ENCODE data around the gene DYNLRB1.

The DYNLRB1 gene

DNA sequence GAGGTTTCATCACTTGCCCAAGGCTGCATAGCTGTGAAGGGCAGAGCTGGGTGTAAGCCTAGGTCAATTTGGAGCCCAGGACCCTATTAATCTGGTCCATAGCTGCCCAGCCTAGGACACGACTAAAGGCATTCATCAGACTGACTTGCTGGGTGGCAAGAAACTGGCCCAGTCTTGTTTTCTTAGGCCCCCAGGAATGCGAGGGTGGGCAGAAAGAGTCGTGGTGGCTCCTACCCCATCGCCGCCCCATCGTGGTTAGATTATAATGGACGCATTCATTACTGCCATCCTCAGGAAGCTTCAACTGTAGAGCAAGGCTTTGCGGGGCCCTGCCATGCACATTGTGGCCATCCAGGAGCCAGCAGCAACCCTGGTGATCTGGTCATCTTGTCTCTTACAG lies 16.1 kb downstream of the DYNLRB1 start:
- Histone ChIP-seq H3K27ac (ENCODE audit: insufficient read depth, low read length, poor library complexity, severe bottlenecking) (no peak overlapping the region), H3K27me3 (replicated peaks; ENCODE audit: control insufficient read depth, insufficient read depth, low read length, poor library complexity, severe bottlenecking) (no peaks in the 10 kb centered on the region), H3K36me3 (ENCODE audit: control insufficient read depth, insufficient read depth, low read length) (peaks cover 67% of the 10 kb centered on the region), H3K4me1 (ENCODE audit: control insufficient read depth, insufficient read depth, low read length, poor library complexity, severe bottlenecking) (no peaks in the 10 kb centered on the region), H3K9me3 (ENCODE audit: control insufficient read depth, low read length) (no peaks in the 10 kb centered on the region), H3K4me3 (ENCODE audit: insufficient read depth, low read depth, low read length, poor library complexity, severe bottlenecking) (no peak overlapping the region)
- DNase-seq, result no peak

DNA sequence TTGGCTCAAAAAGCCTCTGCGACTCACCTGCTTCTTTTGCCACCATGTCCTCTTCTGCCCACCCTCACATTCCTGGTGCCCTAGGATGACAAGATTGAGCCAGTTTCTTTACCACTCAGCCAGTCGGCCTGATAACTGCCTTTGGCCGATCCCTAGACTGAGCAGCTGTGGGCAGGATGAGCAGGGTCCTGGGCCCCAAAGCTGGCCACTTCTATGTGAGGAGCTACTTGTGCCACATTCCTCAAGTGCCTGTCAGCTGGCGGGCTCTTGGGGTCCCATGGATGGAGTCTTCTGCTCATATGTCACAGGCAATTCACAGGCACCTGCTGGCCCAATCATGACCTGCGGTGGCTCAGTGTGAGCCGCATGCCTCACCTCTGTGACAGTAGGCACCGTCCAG lies 16.5 kb downstream of the DYNLRB1 start:
- Histone ChIP-seq H3K9me3 (ENCODE audit: control insufficient read depth, low read length) (no peaks in the 10 kb centered on the region), H3K36me3 (ENCODE audit: control insufficient read depth, insufficient read depth, low read length) (peaks cover 67% of the 10 kb centered on the region), H3K4me1 (ENCODE audit: control insufficient read depth, insufficient read depth, low read length, poor library complexity, severe bottlenecking) (no peaks in the 10 kb centered on the region), H3K4me3 (ENCODE audit: insufficient read depth, low read depth, low read length, poor library complexity, severe bottlenecking) (no peak overlapping the region), H3K27me3 (replicated peaks; ENCODE audit: control insufficient read depth, insufficient read depth, low read length, poor library complexity, severe bottlenecking) (no peaks in the 10 kb centered on the region), H3K27ac (ENCODE audit: insufficient read depth, low read length, poor library complexity, severe bottlenecking) (no peak overlapping the region)
- DNase-seq, result no peak

DNA sequence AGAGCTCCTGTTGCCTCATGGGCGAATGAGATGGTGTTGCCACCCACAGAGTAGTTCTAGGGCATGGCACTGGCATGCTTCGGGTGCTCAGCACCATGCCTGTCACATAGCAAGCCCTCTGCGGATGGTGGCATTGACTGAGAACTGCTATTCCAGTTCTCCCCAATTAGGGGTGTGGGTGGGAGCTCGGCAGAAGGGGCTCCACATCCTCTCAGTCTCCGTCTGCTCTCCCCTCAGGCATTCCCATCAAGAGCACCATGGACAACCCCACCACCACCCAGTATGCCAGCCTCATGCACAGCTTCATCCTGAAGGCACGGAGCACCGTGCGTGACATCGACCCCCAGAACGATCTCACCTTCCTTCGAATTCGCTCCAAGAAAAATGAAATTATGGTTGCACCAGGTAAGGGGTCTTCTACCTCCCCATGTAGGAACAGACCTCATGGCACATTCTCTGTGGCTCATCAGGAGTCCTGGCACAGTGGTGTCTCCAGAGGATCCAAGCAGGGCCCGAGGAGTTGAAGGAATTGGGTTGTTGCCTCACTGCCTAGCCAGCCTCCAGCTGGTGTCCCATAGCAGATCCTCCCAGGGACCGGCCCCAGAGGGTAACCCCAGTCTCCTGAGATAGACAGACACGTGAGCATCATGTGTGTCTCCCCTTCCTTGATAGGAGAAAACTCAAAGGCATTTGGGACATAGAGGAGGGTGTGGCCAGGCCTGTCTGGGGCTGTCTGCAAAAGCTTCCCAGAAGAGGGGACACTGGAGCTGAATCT lies 18.4 kb downstream of the DYNLRB1 start:
- Histone ChIP-seq H3K27me3 (replicated peaks; ENCODE audit: control insufficient read depth, insufficient read depth, low read length, poor library complexity, severe bottlenecking) (no peaks in the 10 kb centered on the region), H3K4me3 (ENCODE audit: insufficient read depth, low read depth, low read length, poor library complexity, severe bottlenecking) (no peak overlapping the region), H3K27ac (ENCODE audit: insufficient read depth, low read length, poor library complexity, severe bottlenecking) (no peak overlapping the region), H3K4me1 (ENCODE audit: control insufficient read depth, insufficient read depth, low read length, poor library complexity, severe bottlenecking) (no peaks in the 10 kb centered on the region), H3K36me3 (ENCODE audit: control insufficient read depth, insufficient read depth, low read length) (peaks cover 60% of the 10 kb centered on the region), H3K9me3 (ENCODE audit: control insufficient read depth, low read length) (no peaks in the 10 kb centered on the region)
- DNase-seq, result no peak

DNA sequence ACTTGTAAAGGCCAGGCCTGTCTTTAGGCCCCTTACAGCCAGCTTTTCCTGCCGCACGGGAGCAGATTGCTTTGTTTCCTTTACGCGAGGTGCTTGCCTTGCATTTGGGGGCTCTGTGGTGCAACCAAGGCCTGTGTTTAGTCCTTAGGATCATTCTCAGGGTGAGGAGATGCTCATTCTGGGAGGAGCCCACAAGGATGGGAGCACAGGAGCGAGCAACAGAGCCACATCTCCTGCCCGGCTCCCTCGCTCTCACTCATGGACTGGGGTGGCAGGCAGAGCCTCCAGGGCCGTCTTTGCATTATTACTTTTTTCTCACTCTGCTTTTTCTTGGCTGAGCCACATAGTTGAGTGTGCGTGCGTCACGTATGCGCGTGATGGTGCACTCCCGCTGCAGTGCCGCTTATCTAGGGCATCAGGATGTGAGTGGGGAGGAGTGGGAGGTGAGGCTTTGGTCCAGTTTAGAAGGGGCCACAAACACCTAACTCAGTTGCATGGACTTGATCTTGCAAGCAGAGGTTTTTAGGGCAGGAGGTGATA lies 19.1 kb downstream of the DYNLRB1 start:
- no peak for DNase-seq
- H3K27me3 ChIP-seq (replicated peaks; ENCODE audit: control insufficient read depth, insufficient read depth, low read length, poor library complexity, severe bottlenecking), result no peaks in the 10 kb centered on the region
- no peaks in the 10 kb centered on the region for H3K9me3 ChIP-seq (ENCODE audit: control insufficient read depth, low read length)
- no peak overlapping the region for H3K4me3 ChIP-seq (ENCODE audit: insufficient read depth, low read depth, low read length, poor library complexity, severe bottlenecking)
- H3K36me3 ChIP-seq (ENCODE audit: control insufficient read depth, insufficient read depth, low read length), result peaks cover 53% of the 10 kb centered on the region
- no peak overlapping the region for H3K27ac ChIP-seq (ENCODE audit: insufficient read depth, low read length, poor library complexity, severe bottlenecking)
- no peaks in the 10 kb centered on the region for H3K4me1 ChIP-seq (ENCODE audit: control insufficient read depth, insufficient read depth, low read length, poor library complexity, severe bottlenecking)

DNA sequence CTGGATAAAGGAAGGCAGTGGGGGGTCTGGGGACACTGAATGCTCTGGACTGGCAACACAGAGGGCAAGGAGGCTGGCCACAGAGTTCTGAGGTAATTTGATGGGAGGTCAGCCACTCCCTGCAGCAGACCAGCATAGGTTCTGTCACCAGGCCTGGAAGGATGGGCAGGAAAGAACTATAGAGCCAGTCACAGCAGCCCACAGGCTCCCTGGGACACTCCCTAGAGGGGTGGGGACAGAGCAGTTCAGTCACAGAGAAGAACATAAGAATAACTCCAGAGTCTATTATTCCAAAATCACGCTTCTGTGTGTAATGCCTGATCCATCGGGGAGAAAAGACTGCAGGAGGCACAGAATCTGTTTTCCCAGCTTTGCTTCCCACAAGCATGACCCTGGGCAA lies 19.6 kb downstream of the DYNLRB1 start:
- peaks cover 1% of the 10 kb centered on the region for H3K4me1 ChIP-seq (ENCODE audit: control insufficient read depth, insufficient read depth, low read length, poor library complexity, severe bottlenecking)
- H3K27me3 ChIP-seq (replicated peaks; ENCODE audit: control insufficient read depth, insufficient read depth, low read length, poor library complexity, severe bottlenecking), result no peaks in the 10 kb centered on the region
- H3K36me3 ChIP-seq (ENCODE audit: control insufficient read depth, insufficient read depth, low read length), result peaks cover 52% of the 10 kb centered on the region
- no peak for DNase-seq
- no peaks in the 10 kb centered on the region for H3K9me3 ChIP-seq (ENCODE audit: control insufficient read depth, low read length)
- no peak overlapping the region for H3K4me3 ChIP-seq (ENCODE audit: insufficient read depth, low read depth, low read length, poor library complexity, severe bottlenecking)
- H3K27ac ChIP-seq (ENCODE audit: insufficient read depth, low read length, poor library complexity, severe bottlenecking), result no peak overlapping the region

DNA sequence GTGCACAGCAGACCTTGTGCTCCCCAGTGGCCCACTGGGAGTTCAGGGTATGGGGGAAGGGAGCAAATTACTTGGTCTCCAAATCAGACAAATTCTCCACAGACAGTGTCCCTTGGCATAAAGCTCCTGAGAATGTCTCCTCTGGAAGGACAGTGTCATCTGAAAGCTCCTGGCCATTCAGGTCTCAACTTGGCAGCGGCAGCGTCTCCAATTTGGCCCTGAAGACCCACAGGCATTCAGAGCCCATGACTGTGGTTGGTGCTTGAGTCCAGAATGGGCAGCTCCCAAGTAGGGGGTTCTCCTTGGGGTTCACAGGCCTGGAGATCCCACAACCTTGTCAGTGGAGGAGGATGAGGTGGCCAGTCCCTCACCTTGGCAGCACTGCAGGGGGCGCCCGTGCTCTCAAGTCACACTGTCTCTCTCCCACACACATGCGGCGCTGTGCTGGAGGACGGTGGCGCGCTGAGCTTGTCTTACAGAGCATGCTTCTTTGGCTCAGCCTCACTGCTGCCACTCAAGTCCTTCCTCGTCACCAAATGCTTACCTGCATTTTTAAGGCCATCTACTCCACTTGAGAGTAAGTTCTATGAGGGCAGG lies 20.7 kb downstream of the DYNLRB1 start:
- Histone ChIP-seq H3K9me3 (ENCODE audit: control insufficient read depth, low read length) (no peaks in the 10 kb centered on the region), H3K27me3 (replicated peaks; ENCODE audit: control insufficient read depth, insufficient read depth, low read length, poor library complexity, severe bottlenecking) (no peaks in the 10 kb centered on the region), H3K27ac (ENCODE audit: insufficient read depth, low read length, poor library complexity, severe bottlenecking) (no peak overlapping the region), H3K4me1 (ENCODE audit: control insufficient read depth, insufficient read depth, low read length, poor library complexity, severe bottlenecking) (peaks cover 12% of the 10 kb centered on the region), H3K36me3 (ENCODE audit: control insufficient read depth, insufficient read depth, low read length) (peaks cover 54% of the 10 kb centered on the region), H3K4me3 (ENCODE audit: insufficient read depth, low read depth, low read length, poor library complexity, severe bottlenecking) (no peak overlapping the region)
- DNase-seq, result peak in 1 of 3 donors; percentile 30

DNA sequence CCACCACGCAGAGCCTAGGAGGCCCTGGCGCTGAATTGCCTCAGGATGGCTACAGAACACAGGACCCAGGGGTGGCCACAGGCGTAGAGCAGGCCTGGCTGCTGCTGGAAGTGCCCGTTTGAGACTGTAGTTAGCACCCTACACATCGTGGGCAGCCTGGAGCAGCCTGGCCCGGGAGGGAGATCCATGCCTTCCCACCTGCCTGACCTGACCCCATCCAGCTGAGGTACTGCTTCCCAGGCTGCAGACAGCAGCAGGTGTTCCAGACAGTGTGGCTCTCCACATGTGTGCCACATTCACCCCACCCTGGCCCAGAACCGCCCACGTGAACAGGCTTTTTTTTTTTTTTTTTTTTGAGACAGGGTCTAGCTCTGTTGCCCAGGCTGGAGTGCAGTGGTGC lies 21.4 kb downstream of the DYNLRB1 start:
- peaks cover 46% of the 10 kb centered on the region for H3K36me3 ChIP-seq (ENCODE audit: control insufficient read depth, insufficient read depth, low read length)
- peaks cover 15% of the 10 kb centered on the region for H3K4me1 ChIP-seq (ENCODE audit: control insufficient read depth, insufficient read depth, low read length, poor library complexity, severe bottlenecking)
- no peak overlapping the region for H3K27ac ChIP-seq (ENCODE audit: insufficient read depth, low read length, poor library complexity, severe bottlenecking)
- no peak overlapping the region for H3K4me3 ChIP-seq (ENCODE audit: insufficient read depth, low read depth, low read length, poor library complexity, severe bottlenecking)
- DNase-seq, result no peak
- H3K9me3 ChIP-seq (ENCODE audit: control insufficient read depth, low read length), result no peaks in the 10 kb centered on the region
- no peaks in the 10 kb centered on the region for H3K27me3 ChIP-seq (replicated peaks; ENCODE audit: control insufficient read depth, insufficient read depth, low read length, poor library complexity, severe bottlenecking)

DNA sequence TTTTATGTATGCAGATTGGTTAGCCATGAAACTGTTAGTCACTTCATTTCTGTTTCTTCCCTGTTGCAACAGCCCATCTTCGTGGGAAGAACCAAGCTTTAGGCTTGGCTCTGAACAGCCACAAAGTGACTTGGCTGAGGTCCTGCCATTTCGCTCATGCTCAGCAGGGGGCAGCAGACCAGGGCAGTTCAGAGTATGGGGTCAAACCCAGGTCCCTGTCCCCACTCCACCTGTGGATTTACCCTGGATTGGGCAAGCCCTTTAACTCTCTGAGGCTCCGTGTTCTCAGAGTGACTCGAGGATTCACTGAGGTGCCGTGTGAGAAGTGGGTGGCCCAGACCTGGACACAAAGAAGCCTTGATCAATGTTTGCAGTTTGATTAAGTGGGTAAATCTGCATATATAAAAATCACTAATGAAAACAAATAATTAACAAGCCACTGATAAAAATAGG lies 22.5 kb downstream of the DYNLRB1 start:
- Histone ChIP-seq H3K4me3 (ENCODE audit: insufficient read depth, low read depth, low read length, poor library complexity, severe bottlenecking) (no peak overlapping the region), H3K9me3 (ENCODE audit: control insufficient read depth, low read length) (no peaks in the 10 kb centered on the region), H3K4me1 (ENCODE audit: control insufficient read depth, insufficient read depth, low read length, poor library complexity, severe bottlenecking) (peaks cover 15% of the 10 kb centered on the region), H3K36me3 (ENCODE audit: control insufficient read depth, insufficient read depth, low read length) (peaks cover 38% of the 10 kb centered on the region), H3K27me3 (replicated peaks; ENCODE audit: control insufficient read depth, insufficient read depth, low read length, poor library complexity, severe bottlenecking) (no peaks in the 10 kb centered on the region), H3K27ac (ENCODE audit: insufficient read depth, low read length, poor library complexity, severe bottlenecking) (no peak overlapping the region)
- DNase-seq, result peak in 1 of 3 donors; percentile 33

DNA sequence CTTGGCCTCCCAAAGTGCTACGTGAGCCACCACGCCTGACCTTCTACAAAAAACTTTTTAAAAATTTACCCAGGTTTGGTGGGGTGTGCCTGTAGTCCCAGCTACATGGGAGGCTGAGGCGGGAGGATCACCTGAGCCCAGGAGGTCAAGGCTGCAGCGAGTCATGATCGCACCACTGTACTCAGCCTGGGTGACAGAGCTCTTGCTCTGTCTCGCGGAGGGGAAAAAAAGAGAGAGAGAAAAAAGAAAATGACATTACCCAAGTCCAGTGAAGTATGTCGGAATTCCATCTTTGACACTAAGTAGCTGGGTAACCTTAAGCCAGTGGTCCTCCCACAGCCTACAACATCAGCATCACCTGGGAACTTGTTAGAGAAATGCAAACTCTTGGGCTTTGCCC lies 23.5 kb downstream of the DYNLRB1 start:
- H3K27ac ChIP-seq (ENCODE audit: insufficient read depth, low read length, poor library complexity, severe bottlenecking), result no peak overlapping the region
- no peak overlapping the region for H3K4me3 ChIP-seq (ENCODE audit: insufficient read depth, low read depth, low read length, poor library complexity, severe bottlenecking)
- H3K27me3 ChIP-seq (replicated peaks; ENCODE audit: control insufficient read depth, insufficient read depth, low read length, poor library complexity, severe bottlenecking), result no peaks in the 10 kb centered on the region
- DNase-seq, result no peak
- peaks cover 21% of the 10 kb centered on the region for H3K4me1 ChIP-seq (ENCODE audit: control insufficient read depth, insufficient read depth, low read length, poor library complexity, severe bottlenecking)
- peaks cover 33% of the 10 kb centered on the region for H3K36me3 ChIP-seq (ENCODE audit: control insufficient read depth, insufficient read depth, low read length)
- H3K9me3 ChIP-seq (ENCODE audit: control insufficient read depth, low read length), result no peaks in the 10 kb centered on the region

DNA sequence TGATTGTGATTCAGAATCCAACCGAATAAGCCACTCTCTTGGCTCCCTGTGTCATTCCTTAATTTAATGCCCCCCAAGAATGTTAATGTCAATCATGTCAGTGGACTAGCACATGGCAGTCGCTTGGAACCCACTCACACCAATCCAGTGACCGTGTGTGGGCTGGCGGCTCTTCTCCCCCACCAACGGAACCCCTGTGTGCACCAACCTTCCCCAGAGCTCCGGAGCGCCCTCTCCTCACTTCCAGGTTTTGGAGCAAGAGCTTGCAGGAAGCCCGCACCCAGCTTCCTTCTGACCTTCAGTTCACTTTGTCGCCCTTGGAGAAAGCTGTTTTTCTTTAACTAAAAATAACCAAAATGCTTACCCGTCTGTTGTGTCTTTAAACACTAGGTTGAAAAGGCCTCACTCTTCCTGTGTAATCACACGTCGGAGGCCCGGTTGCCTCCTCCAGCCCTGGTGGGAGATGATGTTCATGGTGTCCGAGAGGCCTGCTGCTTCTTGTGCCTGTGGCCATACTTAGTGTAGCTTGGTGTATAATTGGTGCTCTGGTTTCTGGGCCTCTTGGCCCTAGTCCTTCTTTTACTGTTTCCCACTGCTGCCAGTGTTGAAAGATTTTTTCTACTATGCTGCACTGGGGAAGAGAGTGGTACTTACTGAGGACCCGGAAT lies 24.5 kb downstream of the DYNLRB1 start:
- Histone ChIP-seq H3K27me3 (replicated peaks; ENCODE audit: control insufficient read depth, insufficient read depth, low read length, poor library complexity, severe bottlenecking) (no peaks in the 10 kb centered on the region), H3K4me3 (ENCODE audit: insufficient read depth, low read depth, low read length, poor library complexity, severe bottlenecking) (no peak overlapping the region), H3K36me3 (ENCODE audit: control insufficient read depth, insufficient read depth, low read length) (peaks cover 23% of the 10 kb centered on the region), H3K27ac (ENCODE audit: insufficient read depth, low read length, poor library complexity, severe bottlenecking) (peak overlapping the region; percentile 69), H3K4me1 (ENCODE audit: control insufficient read depth, insufficient read depth, low read length, poor library complexity, severe bottlenecking) (peaks cover 22% of the 10 kb centered on the region), H3K9me3 (ENCODE audit: control insufficient read depth, low read length) (no peaks in the 10 kb centered on the region)
- no peak for DNase-seq

All from effector memory CD4-positive, alpha-beta T cell (primary cell).